Measurements from ENCODE around the gene IFNE. TPM values are rescaled to one million over a fixed set of nuclear protein-coding genes. Genes with fewer than 3 reads are reported as not detected.

IFNE gene
- total RNA-seq, 1 donor: 18.3 TPM

DNA sequence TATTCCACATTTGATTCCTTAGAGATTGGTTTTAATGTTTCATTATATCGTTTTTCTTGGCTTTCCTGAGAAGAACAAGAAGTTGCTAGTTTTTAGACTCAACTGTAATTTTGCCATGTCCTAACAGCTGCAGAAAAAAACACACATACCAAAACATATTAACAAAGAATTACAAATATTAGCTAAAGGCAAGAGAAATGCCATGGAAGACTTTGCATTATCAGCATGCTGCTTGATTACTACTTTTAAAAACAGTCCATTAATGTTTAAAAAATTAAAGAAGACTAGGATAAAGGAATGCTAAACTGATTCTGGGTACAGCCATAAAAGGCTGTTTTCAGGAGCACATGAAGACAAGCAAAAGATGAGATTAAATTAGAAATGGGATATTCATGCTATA is 20.5 kb upstream of the IFNE start:
- no peak overlapping the region for H3K4me3 ChIP-seq (ENCODE audit: low read depth, low read length)
- TF ChIP-seq, protein P1, sequence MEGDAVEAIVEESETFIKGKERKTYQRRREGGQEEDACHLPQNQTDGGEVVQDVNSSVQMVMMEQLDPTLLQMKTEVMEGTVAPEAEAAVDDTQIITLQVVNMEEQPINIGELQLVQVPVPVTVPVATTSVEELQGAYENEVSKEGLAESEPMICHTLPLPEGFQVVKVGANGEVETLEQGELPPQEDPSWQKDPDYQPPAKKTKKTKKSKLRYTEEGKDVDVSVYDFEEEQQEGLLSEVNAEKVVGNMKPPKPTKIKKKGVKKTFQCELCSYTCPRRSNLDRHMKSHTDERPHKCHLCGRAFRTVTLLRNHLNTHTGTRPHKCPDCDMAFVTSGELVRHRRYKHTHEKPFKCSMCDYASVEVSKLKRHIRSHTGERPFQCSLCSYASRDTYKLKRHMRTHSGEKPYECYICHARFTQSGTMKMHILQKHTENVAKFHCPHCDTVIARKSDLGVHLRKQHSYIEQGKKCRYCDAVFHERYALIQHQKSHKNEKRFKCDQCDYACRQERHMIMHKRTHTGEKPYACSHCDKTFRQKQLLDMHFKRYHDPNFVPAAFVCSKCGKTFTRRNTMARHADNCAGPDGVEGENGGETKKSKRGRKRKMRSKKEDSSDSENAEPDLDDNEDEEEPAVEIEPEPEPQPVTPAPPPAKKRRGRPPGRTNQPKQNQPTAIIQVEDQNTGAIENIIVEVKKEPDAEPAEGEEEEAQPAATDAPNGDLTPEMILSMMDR (IDR thresholded peaks at IDR 0.05; ENCODE audit: insufficient read depth, low read length): no peak
- no peak for DNase-seq (ENCODE audit: low read depth)

DNA sequence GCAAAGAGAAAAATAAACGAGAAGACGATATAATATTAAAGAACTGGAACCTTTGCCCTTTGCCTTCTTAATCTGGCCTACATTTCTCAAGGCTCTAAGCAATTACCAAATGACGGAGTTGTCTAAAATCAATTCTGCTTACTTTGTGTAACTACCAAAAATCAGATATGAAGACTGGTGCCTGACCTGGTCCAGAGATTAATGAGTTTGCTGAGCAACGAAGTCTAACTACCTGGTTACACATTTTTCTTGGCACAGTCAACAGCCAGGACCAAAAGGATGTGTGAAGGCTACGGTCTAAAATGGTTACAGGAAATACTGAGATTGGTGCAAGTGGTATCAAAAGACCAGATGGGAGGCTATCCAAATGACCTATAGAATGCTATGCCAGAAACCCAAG is 17.8 kb upstream of the IFNE start:
- TF ChIP-seq, protein P1 (IDR thresholded peaks at IDR 0.05; ENCODE audit: insufficient read depth, low read length): no peak
- DNase-seq (ENCODE audit: low read depth): no peak
- no peak overlapping the region for H3K4me3 ChIP-seq (ENCODE audit: low read depth, low read length)

DNA sequence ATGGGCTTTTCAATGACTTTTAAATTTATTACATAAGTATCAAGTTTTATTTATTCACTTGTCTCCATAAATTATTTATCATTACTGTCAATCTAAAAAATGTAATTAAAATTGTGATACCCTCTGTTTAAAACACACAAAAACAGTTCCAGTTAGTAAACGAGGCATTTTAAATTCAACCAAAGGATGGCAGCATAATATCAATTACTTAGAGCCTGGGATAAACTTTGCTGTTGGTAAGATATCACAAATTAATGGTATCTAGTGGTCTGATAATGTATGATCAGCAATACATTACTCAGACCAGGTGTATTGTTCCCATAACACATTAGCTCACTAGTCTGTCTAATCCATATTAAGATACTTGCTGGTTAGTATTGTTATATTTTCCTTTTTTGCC is 9.6 kb upstream of the IFNE start:
- DNase-seq (ENCODE audit: low read depth): peak; percentile 45
- no peak overlapping the region for H3K4me3 ChIP-seq (ENCODE audit: low read depth, low read length)
- TF ChIP-seq, protein P1 (IDR thresholded peaks at IDR 0.05; ENCODE audit: insufficient read depth, low read length): peak; percentile 30

DNA sequence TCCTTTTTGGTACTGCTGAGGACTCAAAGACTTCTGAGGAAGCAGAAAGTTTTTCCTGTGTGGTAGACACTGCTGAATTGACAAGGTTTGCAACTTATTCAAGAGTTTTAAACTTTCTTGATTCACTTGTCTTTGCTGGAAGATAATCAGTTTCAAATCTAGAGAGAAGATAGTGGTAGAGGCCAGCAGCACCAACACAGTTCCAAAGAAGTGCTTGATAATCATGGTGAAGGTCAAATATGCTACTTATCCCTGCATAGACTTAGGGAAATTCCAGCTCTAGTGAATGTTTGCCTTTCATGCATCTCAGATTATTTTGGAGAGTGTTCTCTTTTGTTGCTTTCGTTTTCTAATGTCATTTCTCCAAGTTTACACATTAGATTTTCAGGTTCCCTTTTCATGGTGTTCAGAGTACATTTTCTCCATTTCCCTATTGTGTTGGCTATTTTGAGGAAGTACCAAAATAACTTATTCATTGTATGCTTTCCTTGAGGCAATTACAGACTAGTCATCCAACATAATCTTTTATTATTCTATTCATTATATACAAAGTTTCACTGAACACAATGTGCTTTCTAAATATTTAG is 550 bp downstream of the IFNE start:
- TF ChIP-seq, protein P1 (IDR thresholded peaks at IDR 0.05; ENCODE audit: insufficient read depth, low read length): no peak
- DNase-seq (ENCODE audit: low read depth): peak; percentile 35
- H3K4me3 ChIP-seq (ENCODE audit: low read depth, low read length): no peak overlapping the region

DNA sequence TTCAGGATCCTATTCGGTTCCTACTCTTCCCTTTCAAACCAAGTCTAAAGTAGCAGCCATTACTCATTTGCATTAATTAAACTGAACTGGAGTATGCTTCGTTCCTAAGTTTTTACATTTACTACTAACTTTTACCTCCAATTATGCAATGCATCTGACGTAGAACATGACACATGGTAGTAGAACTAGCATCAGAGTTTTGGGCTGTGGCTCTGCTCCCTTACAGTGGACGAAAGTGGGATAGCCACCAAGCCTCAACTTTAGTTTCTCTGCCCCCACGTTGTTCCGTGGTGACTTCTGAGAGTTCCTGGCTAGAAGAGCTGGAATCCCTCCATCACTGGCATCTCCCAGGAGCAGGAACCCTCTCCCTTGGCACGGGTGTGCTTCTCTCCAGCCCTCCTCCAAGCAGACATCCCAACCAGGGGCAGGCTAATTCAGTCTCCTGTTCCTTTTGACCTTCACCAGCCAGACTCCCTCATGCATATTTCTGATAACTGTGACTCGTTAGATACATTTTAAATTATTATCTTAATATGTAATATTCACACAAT is 2.9 kb downstream of the IFNE start:
- DNase-seq (ENCODE audit: low read depth): peak; percentile 25
- no peak overlapping the region for H3K4me3 ChIP-seq (ENCODE audit: low read depth, low read length)
- TF ChIP-seq, protein P1 (IDR thresholded peaks at IDR 0.05; ENCODE audit: insufficient read depth, low read length): no peak

DNA sequence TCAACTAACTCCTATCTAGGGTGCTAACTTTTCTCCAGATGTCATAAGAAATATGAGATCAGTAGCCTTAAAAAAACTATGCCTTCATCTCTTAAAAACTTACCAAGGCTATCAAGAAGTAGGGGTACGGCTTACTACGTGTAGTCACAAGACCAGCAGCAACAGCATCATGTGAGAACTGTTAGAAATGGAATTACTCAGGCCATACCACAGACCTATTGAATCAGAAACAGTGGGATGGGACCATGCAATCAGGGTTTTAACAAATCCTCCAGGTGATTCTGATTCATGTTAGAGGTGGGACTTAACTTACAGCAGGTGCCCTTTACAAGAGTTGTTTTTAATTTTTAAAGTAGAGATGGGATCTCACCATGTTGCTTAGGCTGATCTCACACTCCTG is 4.6 kb downstream of the IFNE start:
- TF ChIP-seq, protein P1 (IDR thresholded peaks at IDR 0.05; ENCODE audit: insufficient read depth, low read length): no peak
- no peak overlapping the region for H3K4me3 ChIP-seq (ENCODE audit: low read depth, low read length)
- DNase-seq (ENCODE audit: low read depth): no peak

DNA sequence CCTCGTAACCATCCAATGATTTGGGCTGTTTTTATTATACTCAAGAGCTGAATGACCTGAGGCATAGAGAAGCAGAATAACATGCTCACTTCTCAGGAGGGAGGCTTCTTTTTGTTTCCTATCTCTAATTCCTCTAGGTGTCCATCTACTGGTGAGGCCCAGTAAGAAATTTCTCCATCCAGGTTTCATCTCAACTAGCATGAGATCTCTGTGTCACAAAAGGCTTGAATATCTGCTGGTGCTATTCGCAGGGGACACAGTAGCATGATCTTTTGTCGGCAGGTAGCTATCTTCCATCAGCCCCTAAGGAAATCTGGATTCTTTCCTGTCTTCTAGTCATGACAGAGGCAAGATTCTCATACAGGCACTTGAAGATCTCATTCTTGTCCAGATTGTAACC is 8.9 kb downstream of the IFNE start:
- DNase-seq (ENCODE audit: low read depth): no peak
- H3K4me3 ChIP-seq (ENCODE audit: low read depth, low read length): no peak overlapping the region
- TF ChIP-seq, protein P1 (IDR thresholded peaks at IDR 0.05; ENCODE audit: insufficient read depth, low read length): peak; percentile 34
